ENCODE measurements around the gene ARHGEF28.

Gene ARHGEF28

GRCh38 chr5:73591102-73591695 is 34.8 kb upstream of the ARHGEF28 start:
- peak; percentile 6 to 26 for DNase-seq (ENCODE audit: low read depth in 1 of 2, low spot score in 1 of 2)
- Histone ChIP-seq H3K27me3 (ENCODE audit: insufficient read depth, poor library complexity, severe bottlenecking) (no peaks in the 10 kb centered on the region), H3K4me3 (replicated peaks; ENCODE audit: insufficient read depth, low read length) (no peak overlapping the region), H3K27ac (replicated peaks) (no peak overlapping the region)
- no peak for TF ChIP-seq REST (IDR thresholded peaks at IDR 0.05; ENCODE audit: insufficient replicate concordance, low read depth)
- peak; percentile 22 for TF ChIP-seq CTCF (IDR thresholded peaks at IDR 0.05; ENCODE audit: insufficient read depth, low read length)

- no peak overlapping the region for H3K4me3 ChIP-seq (replicated peaks; ENCODE audit: insufficient read depth, low read length)
- H3K27me3 ChIP-seq (ENCODE audit: insufficient read depth, poor library complexity, severe bottlenecking) = no peaks in the 10 kb centered on the region
- no peak for DNase-seq (ENCODE audit: low read depth in 1 of 2, low spot score in 1 of 2)
- TF ChIP-seq POLR2AphosphoS5 (IDR thresholded peaks at IDR 0.05; ENCODE audit: low read depth) = no peak
- TF ChIP-seq SPI1 (IDR thresholded peaks at IDR 0.05; ENCODE audit: borderline replicate concordance, low read depth) = no peak
- TF ChIP-seq REST (IDR thresholded peaks at IDR 0.05; ENCODE audit: insufficient replicate concordance, low read depth) = no peak
- TF ChIP-seq CTCF (IDR thresholded peaks at IDR 0.05; ENCODE audit: insufficient read depth, low read length) = no peak
- no peak for TF ChIP-seq GABPA (IDR thresholded peaks at IDR 0.05; ENCODE audit: low read depth)
- no peak overlapping the region for H3K27ac ChIP-seq (replicated peaks)
Observed at GRCh38 chr5:73591698-73592501, 34.1 kb upstream of the ARHGEF28 start.

- TF ChIP-seq SPI1 (IDR thresholded peaks at IDR 0.05; ENCODE audit: borderline replicate concordance, low read depth) (no peak), POLR2AphosphoS5 (IDR thresholded peaks at IDR 0.05; ENCODE audit: low read depth) (no peak), CTCF (IDR thresholded peaks at IDR 0.05; ENCODE audit: insufficient read depth, low read length) (no peak)
- no peak overlapping the region for H3K4me3 ChIP-seq (replicated peaks; ENCODE audit: insufficient read depth, low read length)
- no peak for DNase-seq (ENCODE audit: low read depth in 1 of 2, low spot score in 1 of 2)
- no peak overlapping the region for H3K27ac ChIP-seq (replicated peaks)
- no peaks in the 10 kb centered on the region for H3K27me3 ChIP-seq (ENCODE audit: insufficient read depth, poor library complexity, severe bottlenecking)
Observed at GRCh38 chr5:73592551-73592950, 33.4 kb upstream of the ARHGEF28 start.

Measured in HL-60 (cell line).